ENCODE data around the gene NKX3-2.
"Not testable (repeated sequence)": the region's sequence is repeated elsewhere in the genome, so short reads cannot be mapped to it uniquely, and the experiment has no call there.

The NKX3-2 gene

GRCh38 chr4:13567125-13567524, 22.8 kb upstream of the NKX3-2 start:
- no peaks in the 10 kb centered on the region for H3K9me3 ChIP-seq (ENCODE audit: low read depth, low read length)
- no peak overlapping the region for H3K9ac ChIP-seq (ENCODE audit: insufficient read length)
- TF ChIP-seq FOXP2 (optimal IDR thresholded peaks at IDR 0.05; ENCODE audit: control extremely low read depth, extremely low read length, insufficient read depth) (no peak), EZH2 (IDR thresholded peaks at IDR 0.05) (no peak), POLR2AphosphoS5 (IDR thresholded peaks at IDR 0.05; ENCODE audit: borderline replicate concordance, low read depth, low read length) (no peak)
- peaks cover 19% of the 10 kb centered on the region; the same call in 1 of the 2 replicates for H3K36me3 ChIP-seq (ENCODE audit: insufficient read depth, low read length)
- no peak overlapping the region for H3K27ac ChIP-seq
- H3K4me3 ChIP-seq: no peak overlapping the region
- DNase-seq (ENCODE audit: low read depth, low spot score): no peak

GRCh38 chr4:13562876-13563275, 18.6 kb upstream of the NKX3-2 start:
- no peak overlapping the region for H3K4me3 ChIP-seq
- H3K36me3 ChIP-seq (ENCODE audit: insufficient read depth, low read length): no peaks in the 10 kb centered on the region; the same call in 1 of the 2 replicates
- TF ChIP-seq EZH2 (IDR thresholded peaks at IDR 0.05) (no peak), FOXP2 (optimal IDR thresholded peaks at IDR 0.05; ENCODE audit: control extremely low read depth, extremely low read length, insufficient read depth) (no peak), POLR2AphosphoS5 (IDR thresholded peaks at IDR 0.05; ENCODE audit: borderline replicate concordance, low read depth, low read length) (no peak)
- no peak overlapping the region for H3K9ac ChIP-seq (ENCODE audit: insufficient read length)
- no peaks in the 10 kb centered on the region for H3K9me3 ChIP-seq (ENCODE audit: low read depth, low read length)
- no peak overlapping the region for H3K27ac ChIP-seq
- DNase-seq (ENCODE audit: low read depth, low spot score): no peak

GRCh38 chr4:13561673-13562072, 17.4 kb upstream of the NKX3-2 start:
- Histone ChIP-seq H3K4me3 (no peak overlapping the region), H3K27ac (no peak overlapping the region), H3K9me3 (ENCODE audit: low read depth, low read length) (no peaks in the 10 kb centered on the region), H3K36me3 (ENCODE audit: insufficient read depth, low read length) (no peaks in the 10 kb centered on the region), H3K9ac (ENCODE audit: insufficient read length) (no peak overlapping the region)
- TF ChIP-seq POLR2AphosphoS5 (IDR thresholded peaks at IDR 0.05; ENCODE audit: borderline replicate concordance, low read depth, low read length): no peak
- no peak for TF ChIP-seq FOXP2 (optimal IDR thresholded peaks at IDR 0.05; ENCODE audit: control extremely low read depth, extremely low read length, insufficient read depth)
- no peak for TF ChIP-seq EZH2 (IDR thresholded peaks at IDR 0.05)
- DNase-seq (ENCODE audit: low read depth, low spot score): no peak

GRCh38 chr4:13560111-13560510, 15.8 kb upstream of the NKX3-2 start:
- H3K27ac ChIP-seq; DNase-seq (ENCODE audit: low read depth, low spot score); H3K9me3 ChIP-seq (ENCODE audit: low read depth, low read length); H3K4me3 ChIP-seq; H3K9ac ChIP-seq (ENCODE audit: insufficient read length); H3K36me3 ChIP-seq (ENCODE audit: insufficient read depth, low read length): not testable (repeated sequence)

- TF ChIP-seq FOXP2 (optimal IDR thresholded peaks at IDR 0.05; ENCODE audit: control extremely low read depth, extremely low read length, insufficient read depth) (no peak), POLR2AphosphoS5 (IDR thresholded peaks at IDR 0.05; ENCODE audit: borderline replicate concordance, low read depth, low read length) (no peak), EZH2 (IDR thresholded peaks at IDR 0.05) (no peak)
- no peak overlapping the region for H3K4me3 ChIP-seq
- no peak overlapping the region for H3K9ac ChIP-seq (ENCODE audit: insufficient read length)
- H3K27ac ChIP-seq: no peak overlapping the region
- H3K9me3 ChIP-seq (ENCODE audit: low read depth, low read length): no peaks in the 10 kb centered on the region
- no peaks in the 10 kb centered on the region for H3K36me3 ChIP-seq (ENCODE audit: insufficient read depth, low read length)
- no peak for DNase-seq (ENCODE audit: low read depth, low spot score)
Observed at GRCh38 chr4:13559413-13559812, 15.1 kb upstream of the NKX3-2 start.

GRCh38 chr4:13558881-13559280, 14.6 kb upstream of the NKX3-2 start:
- H3K36me3 ChIP-seq (ENCODE audit: insufficient read depth, low read length): no peaks in the 10 kb centered on the region
- no peak overlapping the region for H3K4me3 ChIP-seq
- H3K27ac ChIP-seq: no peak overlapping the region
- TF ChIP-seq POLR2AphosphoS5 (IDR thresholded peaks at IDR 0.05; ENCODE audit: borderline replicate concordance, low read depth, low read length): no peak
- TF ChIP-seq EZH2 (IDR thresholded peaks at IDR 0.05): no peak
- DNase-seq (ENCODE audit: low read depth, low spot score): no peak
- H3K9me3 ChIP-seq (ENCODE audit: low read depth, low read length): no peaks in the 10 kb centered on the region
- no peak overlapping the region for H3K9ac ChIP-seq (ENCODE audit: insufficient read length)

- no peaks in the 10 kb centered on the region for H3K9me3 ChIP-seq (ENCODE audit: low read depth, low read length)
- H3K9ac ChIP-seq (ENCODE audit: insufficient read length): no peak overlapping the region
- H3K27ac ChIP-seq: no peak overlapping the region
- no peak for DNase-seq (ENCODE audit: low read depth, low spot score)
- no peaks in the 10 kb centered on the region for H3K36me3 ChIP-seq (ENCODE audit: insufficient read depth, low read length)
- no peak overlapping the region for H3K4me3 ChIP-seq
- TF ChIP-seq FOXP2 (optimal IDR thresholded peaks at IDR 0.05; ENCODE audit: control extremely low read depth, extremely low read length, insufficient read depth) (no peak), EZH2 (IDR thresholded peaks at IDR 0.05) (no peak), POLR2AphosphoS5 (IDR thresholded peaks at IDR 0.05; ENCODE audit: borderline replicate concordance, low read depth, low read length) (no peak)
Observed at GRCh38 chr4:13555325-13555724, 11.0 kb upstream of the NKX3-2 start.

GRCh38 chr4:13553081-13553480, 8.8 kb upstream of the NKX3-2 start:
- Histone ChIP-seq H3K4me3 (no peak overlapping the region), H3K27ac (no peak overlapping the region), H3K36me3 (ENCODE audit: insufficient read depth, low read length) (no peaks in the 10 kb centered on the region), H3K9ac (ENCODE audit: insufficient read length) (no peak overlapping the region), H3K9me3 (ENCODE audit: low read depth, low read length) (no peaks in the 10 kb centered on the region)
- DNase-seq (ENCODE audit: low read depth, low spot score): no peak
- TF ChIP-seq POLR2AphosphoS5 (IDR thresholded peaks at IDR 0.05; ENCODE audit: borderline replicate concordance, low read depth, low read length) (no peak), FOXP2 (optimal IDR thresholded peaks at IDR 0.05; ENCODE audit: control extremely low read depth, extremely low read length, insufficient read depth) (no peak), EZH2 (IDR thresholded peaks at IDR 0.05) (no peak)

GRCh38 chr4:13548984-13549546, 4.8 kb upstream of the NKX3-2 start:
- no peaks in the 10 kb centered on the region for H3K36me3 ChIP-seq (ENCODE audit: insufficient read depth, low read length)
- no peak for TF ChIP-seq EZH2 (IDR thresholded peaks at IDR 0.05)
- TF ChIP-seq FOXP2 (optimal IDR thresholded peaks at IDR 0.05; ENCODE audit: control extremely low read depth, extremely low read length, insufficient read depth): no peak
- no peak for TF ChIP-seq POLR2AphosphoS5 (IDR thresholded peaks at IDR 0.05; ENCODE audit: borderline replicate concordance, low read depth, low read length)
- no peak overlapping the region for H3K9ac ChIP-seq (ENCODE audit: insufficient read length)
- DNase-seq (ENCODE audit: low read depth, low spot score): peak; percentile 52
- no peak overlapping the region for H3K27ac ChIP-seq
- H3K9me3 ChIP-seq (ENCODE audit: low read depth, low read length): no peaks in the 10 kb centered on the region
- H3K4me3 ChIP-seq: peak overlapping the region; percentile 60; the same call in 1 of the 2 replicates
